SIG-M5 treated with dmso at 0.1 percent for 504 hours (cell line): ENCODE measurements around the gene NCCRP1.
"Not testable (repeated sequence)": the region's sequence is repeated elsewhere in the genome, so short reads cannot be mapped to it uniquely, and the experiment has no call there.

ENCODE experiments used
- DNase-seq: peaks from one replicate; lab custom pipeline; 2025; ENCODE audit not compliant: unreplicated experiment; lab: John Stamatoyannopoulos, UW

The NCCRP1 gene

GRCh38 chr19:39244410-39245100, 47.8 kb downstream of the NCCRP1 start, which contains the start of gene IFNL3:
Gene IFNL3, minus strand, starts transcription at chr19:39245006. Its CDS starts 39 bp downstream, at chr19:39244967.
- not testable (repeated sequence) for DNase-seq

- not testable (repeated sequence) for DNase-seq
Measured at GRCh38 chr19:39245166-39245565, 48.4 kb downstream of the NCCRP1 start.

GRCh38 chr19:39246951-39247669, 50.3 kb downstream of the NCCRP1 start:
- no peak for DNase-seq

GRCh38 chr19:39247701-39248664, 51.2 kb downstream of the NCCRP1 start:
- no peak for DNase-seq

- no peak for DNase-seq
Measured at GRCh38 chr19:39248806-39249205, 52.0 kb downstream of the NCCRP1 start, which contains the start of gene IFNL4. Gene IFNL4, minus strand, starts transcription at chr19:39248856.

GRCh38 chr19:39251081-39251480, 54.3 kb downstream of the NCCRP1 start:
- DNase-seq = no peak
